ENCODE data around the gene SYT8.

The SYT8 gene

GRCh38 chr11:1840780-1841480, 6.1 kb downstream of the SYT8 start:
- no peak for DNase-seq
- in situ Hi-C loops (cut with HindIII; ENCODE audit: low pct_ligation_motif_present, low sequenced_read_pairs): no loop called here
- TF ChIP-seq, protein P1, sequence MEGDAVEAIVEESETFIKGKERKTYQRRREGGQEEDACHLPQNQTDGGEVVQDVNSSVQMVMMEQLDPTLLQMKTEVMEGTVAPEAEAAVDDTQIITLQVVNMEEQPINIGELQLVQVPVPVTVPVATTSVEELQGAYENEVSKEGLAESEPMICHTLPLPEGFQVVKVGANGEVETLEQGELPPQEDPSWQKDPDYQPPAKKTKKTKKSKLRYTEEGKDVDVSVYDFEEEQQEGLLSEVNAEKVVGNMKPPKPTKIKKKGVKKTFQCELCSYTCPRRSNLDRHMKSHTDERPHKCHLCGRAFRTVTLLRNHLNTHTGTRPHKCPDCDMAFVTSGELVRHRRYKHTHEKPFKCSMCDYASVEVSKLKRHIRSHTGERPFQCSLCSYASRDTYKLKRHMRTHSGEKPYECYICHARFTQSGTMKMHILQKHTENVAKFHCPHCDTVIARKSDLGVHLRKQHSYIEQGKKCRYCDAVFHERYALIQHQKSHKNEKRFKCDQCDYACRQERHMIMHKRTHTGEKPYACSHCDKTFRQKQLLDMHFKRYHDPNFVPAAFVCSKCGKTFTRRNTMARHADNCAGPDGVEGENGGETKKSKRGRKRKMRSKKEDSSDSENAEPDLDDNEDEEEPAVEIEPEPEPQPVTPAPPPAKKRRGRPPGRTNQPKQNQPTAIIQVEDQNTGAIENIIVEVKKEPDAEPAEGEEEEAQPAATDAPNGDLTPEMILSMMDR (IDR thresholded peaks at IDR 0.05; ENCODE audit: low read depth, low read length, missing control alignments): no peak
- Histone ChIP-seq H3K4me3 (ENCODE audit: low read depth, low read length) (no peak overlapping the region), H3K27me3 (replicated peaks) (no peaks in the 10 kb centered on the region), H3K27ac (no peak overlapping the region), H3K36me3 (replicated peaks) (no peaks in the 10 kb centered on the region)

DNA sequence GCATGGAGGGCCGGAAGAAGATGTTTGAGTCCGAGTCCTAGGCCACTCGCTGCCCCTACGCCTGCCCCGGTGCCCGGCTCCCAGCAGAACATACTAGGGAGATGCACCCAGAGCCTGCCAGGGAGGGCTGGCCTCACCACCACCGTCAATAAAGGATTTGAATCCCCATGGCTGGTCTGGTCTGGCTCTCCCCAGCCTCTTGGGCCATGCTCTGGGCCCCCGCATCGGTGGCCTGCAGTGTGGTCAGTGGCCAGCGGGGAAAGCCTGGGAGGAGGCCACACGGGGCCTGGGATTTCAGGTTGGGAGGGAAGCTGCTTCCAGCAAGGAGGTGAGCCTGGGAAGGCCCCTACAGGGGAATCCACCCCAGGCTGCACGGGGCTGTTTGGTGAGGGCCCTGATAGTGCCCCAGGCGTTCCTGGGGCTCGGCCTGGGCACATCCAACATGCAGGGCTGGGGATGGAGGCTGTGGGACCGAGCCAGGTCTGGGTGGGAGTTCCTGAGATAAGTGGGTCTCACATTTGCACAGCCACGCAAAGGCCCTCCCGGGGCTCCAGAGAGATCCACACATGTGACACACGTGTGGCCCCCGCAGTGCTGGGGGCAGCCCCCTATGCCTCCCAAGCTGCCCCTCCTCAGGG, 6.8 kb downstream of the SYT8 start:
- Histone ChIP-seq H3K27ac (no peak overlapping the region), H3K4me3 (ENCODE audit: low read depth, low read length) (no peak overlapping the region), H3K27me3 (replicated peaks) (no peaks in the 10 kb centered on the region), H3K36me3 (replicated peaks) (no peaks in the 10 kb centered on the region)
- in situ Hi-C loops (cut with HindIII; ENCODE audit: low pct_ligation_motif_present, low sequenced_read_pairs): no loop called here
- TF ChIP-seq, protein P1 (IDR thresholded peaks at IDR 0.05; ENCODE audit: low read depth, low read length, missing control alignments): no peak
- DNase-seq: no peak

- in situ Hi-C loops (cut with HindIII; ENCODE audit: low pct_ligation_motif_present, low sequenced_read_pairs): no loop called here
- H3K27ac ChIP-seq: no peak overlapping the region
- no peaks in the 10 kb centered on the region for H3K36me3 ChIP-seq (replicated peaks)
- DNase-seq: no peak
- H3K27me3 ChIP-seq (replicated peaks): no peaks in the 10 kb centered on the region
- no peak overlapping the region for H3K4me3 ChIP-seq (ENCODE audit: low read depth, low read length)
- TF ChIP-seq, protein P1 (IDR thresholded peaks at IDR 0.05; ENCODE audit: low read depth, low read length, missing control alignments): no peak
Measured at GRCh38 chr11:1842149-1843097, 7.6 kb downstream of the SYT8 start.

DNA sequence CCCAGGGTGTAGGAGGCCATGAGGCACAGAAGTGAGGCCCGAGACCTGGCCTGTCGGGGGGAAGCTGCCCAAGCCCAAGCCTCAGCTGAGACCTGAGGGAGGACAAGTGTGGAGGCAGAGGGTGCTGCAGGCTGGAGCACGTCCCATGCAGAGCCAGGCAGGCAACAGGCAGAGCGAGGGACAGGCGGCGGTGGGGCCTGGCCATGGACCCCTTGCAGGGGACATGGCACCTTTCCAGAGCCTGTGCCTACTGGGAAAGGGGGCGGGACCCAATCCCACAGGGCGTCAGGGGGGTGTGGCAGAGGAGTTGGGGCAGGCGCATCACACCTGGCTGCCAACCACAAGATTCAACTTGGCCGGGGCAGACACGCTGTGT, 8.3 kb downstream of the SYT8 start:
- DNase-seq: no peak
- no peak overlapping the region for H3K4me3 ChIP-seq (ENCODE audit: low read depth, low read length)
- TF ChIP-seq, protein P1 (IDR thresholded peaks at IDR 0.05; ENCODE audit: low read depth, low read length, missing control alignments): no peak
- H3K27ac ChIP-seq: no peak overlapping the region
- in situ Hi-C loops (cut with HindIII; ENCODE audit: low pct_ligation_motif_present, low sequenced_read_pairs): no loop called here
- H3K36me3 ChIP-seq (replicated peaks): no peaks in the 10 kb centered on the region
- H3K27me3 ChIP-seq (replicated peaks): no peaks in the 10 kb centered on the region

DNA sequence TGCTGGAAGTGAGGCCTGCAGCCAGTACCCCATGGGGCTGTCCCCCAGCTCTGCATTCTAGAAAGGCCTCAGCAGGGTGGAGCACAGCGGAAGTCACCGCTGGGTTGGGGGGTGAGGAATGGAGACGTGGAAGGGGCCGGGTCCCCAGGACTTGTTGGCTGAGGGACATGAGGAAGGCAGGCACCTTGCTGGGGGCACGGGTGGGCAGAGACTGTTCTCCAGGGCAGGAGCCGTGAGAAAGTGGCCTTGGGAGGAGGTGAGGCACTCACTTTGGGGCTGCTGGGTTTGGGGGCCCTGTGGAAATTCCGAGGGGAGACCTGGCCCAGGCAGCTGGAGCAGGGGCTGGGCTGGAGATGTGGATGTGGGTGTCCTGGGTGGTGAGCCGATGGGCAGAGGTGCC, 9.0 kb downstream of the SYT8 start:
- Histone ChIP-seq H3K27ac (no peak overlapping the region), H3K4me3 (ENCODE audit: low read depth, low read length) (no peak overlapping the region), H3K36me3 (replicated peaks) (no peaks in the 10 kb centered on the region), H3K27me3 (replicated peaks) (no peaks in the 10 kb centered on the region)
- TF ChIP-seq, protein P1 (IDR thresholded peaks at IDR 0.05; ENCODE audit: low read depth, low read length, missing control alignments): no peak
- in situ Hi-C loops (cut with HindIII; ENCODE audit: low pct_ligation_motif_present, low sequenced_read_pairs): no loop called here
- no peak for DNase-seq

All from brain microvascular endothelial cell (primary cell).